Loucy (cell line): Measurements from ENCODE around the gene TCEAL1.

Source experiments
- EZH2phosphoT487 ChIP-seq: fragments of 200-600 bp; IDR thresholded peaks from 2 replicates; pipeline ENCODE4 v1.6.1; 2018; ENCODE audit warnings: antibody characterized with exemption, mild to moderate bottlenecking, moderate library complexity, borderline replicate concordance
- TF ChIP-seq, protein P1 (sequence below): fragments of 200-600 bp; sonication (generic); conservative IDR thresholded peaks from 2 replicates; pipeline ENCODE4 v1.5.1; 2014; ENCODE audit warnings: mild to moderate bottlenecking, antibody characterized with exemption, low read length

DNA sequence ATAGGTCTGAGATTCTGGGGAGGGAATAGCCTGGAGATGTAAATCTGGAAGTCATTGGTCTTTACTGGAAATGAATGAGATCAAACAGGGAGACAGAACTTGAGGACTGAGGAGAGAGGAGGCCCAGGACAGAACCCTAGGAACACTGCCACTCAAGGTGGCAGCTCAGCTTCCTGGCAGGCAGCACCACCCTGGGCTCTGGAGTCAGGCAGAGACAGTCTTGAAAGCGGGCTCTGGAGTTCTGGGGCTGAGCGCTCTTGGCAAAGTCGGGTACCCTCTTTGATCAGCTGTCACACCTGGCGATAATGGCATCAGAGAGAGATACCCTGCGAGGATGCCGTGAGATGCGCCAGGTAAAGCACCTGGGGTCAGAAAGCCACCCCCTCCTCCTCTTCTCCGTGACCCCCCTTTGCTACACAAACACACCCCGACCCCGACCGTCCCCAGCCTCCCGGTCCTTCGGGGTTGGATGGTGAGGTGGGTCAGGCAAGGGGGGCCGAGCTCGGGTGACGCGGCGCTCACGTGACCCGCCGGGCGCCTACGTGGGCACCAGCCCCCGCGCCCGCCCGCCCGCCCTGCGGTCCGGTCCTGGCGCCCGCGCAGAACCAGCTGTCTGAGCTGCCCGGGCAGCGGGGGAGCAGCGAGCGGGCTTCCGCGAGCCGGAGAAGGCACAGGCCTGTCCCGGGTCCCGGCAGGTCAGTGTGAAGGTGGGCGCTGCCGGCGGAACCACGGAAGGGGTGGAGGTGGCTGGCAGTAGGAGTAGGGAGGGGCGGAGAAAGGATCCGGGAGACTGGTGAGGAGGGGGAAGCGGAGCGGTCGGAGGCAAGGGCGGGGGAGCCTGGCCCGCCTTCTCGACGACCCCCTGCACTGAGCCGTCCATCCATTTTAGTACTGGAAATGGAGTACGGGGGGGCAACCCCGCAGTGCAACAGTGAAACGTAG lies 21.1 kb upstream of the TCEAL1 start, which contains the start of gene TCEAL3:
- TF ChIP-seq, protein P1, sequence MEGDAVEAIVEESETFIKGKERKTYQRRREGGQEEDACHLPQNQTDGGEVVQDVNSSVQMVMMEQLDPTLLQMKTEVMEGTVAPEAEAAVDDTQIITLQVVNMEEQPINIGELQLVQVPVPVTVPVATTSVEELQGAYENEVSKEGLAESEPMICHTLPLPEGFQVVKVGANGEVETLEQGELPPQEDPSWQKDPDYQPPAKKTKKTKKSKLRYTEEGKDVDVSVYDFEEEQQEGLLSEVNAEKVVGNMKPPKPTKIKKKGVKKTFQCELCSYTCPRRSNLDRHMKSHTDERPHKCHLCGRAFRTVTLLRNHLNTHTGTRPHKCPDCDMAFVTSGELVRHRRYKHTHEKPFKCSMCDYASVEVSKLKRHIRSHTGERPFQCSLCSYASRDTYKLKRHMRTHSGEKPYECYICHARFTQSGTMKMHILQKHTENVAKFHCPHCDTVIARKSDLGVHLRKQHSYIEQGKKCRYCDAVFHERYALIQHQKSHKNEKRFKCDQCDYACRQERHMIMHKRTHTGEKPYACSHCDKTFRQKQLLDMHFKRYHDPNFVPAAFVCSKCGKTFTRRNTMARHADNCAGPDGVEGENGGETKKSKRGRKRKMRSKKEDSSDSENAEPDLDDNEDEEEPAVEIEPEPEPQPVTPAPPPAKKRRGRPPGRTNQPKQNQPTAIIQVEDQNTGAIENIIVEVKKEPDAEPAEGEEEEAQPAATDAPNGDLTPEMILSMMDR, result no peak
- TF ChIP-seq EZH2phosphoT487, result no peak
